ENCODE data around the gene HOXA5.

HOXA5 gene

GRCh38 chr7:27137640-27138315, 5.7 kb downstream of the HOXA5 start:
- no peak for DNase-seq (ENCODE audit: low read depth in 4 of 4, low spot score in 1 of 4)

GRCh38 chr7:27134392-27134791, 9.1 kb downstream of the HOXA5 start:
- no peak for DNase-seq (ENCODE audit: low read depth in 4 of 4, low spot score in 1 of 4)

- DNase-seq (ENCODE audit: low read depth in 4 of 4, low spot score in 1 of 4), result no peak
Measured at GRCh38 chr7:27133409-27134231, 9.9 kb downstream of the HOXA5 start.

GRCh38 chr7:27132978-27133377, 10.5 kb downstream of the HOXA5 start:
- DNase-seq (ENCODE audit: low read depth in 4 of 4, low spot score in 1 of 4), result no peak

GRCh38 chr7:27132214-27132613, 11.3 kb downstream of the HOXA5 start:
- no peak for DNase-seq (ENCODE audit: low read depth in 4 of 4, low spot score in 1 of 4)

- no peak for DNase-seq (ENCODE audit: low read depth in 4 of 4, low spot score in 1 of 4)
Measured at GRCh38 chr7:27131390-27131819, 12.1 kb downstream of the HOXA5 start.

- DNase-seq (ENCODE audit: low read depth in 4 of 4, low spot score in 1 of 4), result peak; percentile 50 to 56 (median 54)
Measured at GRCh38 chr7:27130540-27131389, 12.7 kb downstream of the HOXA5 start, which contains the start of gene HOXA4. Gene HOXA4, minus strand, starts transcription at chr7:27130757. Its CDS starts 24 bp downstream, at chr7:27130733.

GRCh38 chr7:27129729-27130539, 13.5 kb downstream of the HOXA5 start:
- DNase-seq (ENCODE audit: low read depth in 4 of 4, low spot score in 1 of 4), result no peak

GRCh38 chr7:27128776-27129728, 14.4 kb downstream of the HOXA5 start:
- DNase-seq (ENCODE audit: low read depth in 4 of 4, low spot score in 1 of 4), result no peak

GRCh38 chr7:27128034-27128433, 15.4 kb downstream of the HOXA5 start:
- DNase-seq (ENCODE audit: low read depth in 4 of 4, low spot score in 1 of 4), result no peak

GRCh38 chr7:27126596-27127327, 16.7 kb downstream of the HOXA5 start:
- no peak for DNase-seq (ENCODE audit: low read depth in 4 of 4, low spot score in 1 of 4)

GRCh38 chr7:27125986-27126394, 17.5 kb downstream of the HOXA5 start:
- no peak for DNase-seq (ENCODE audit: low read depth in 4 of 4, low spot score in 1 of 4)

- DNase-seq (ENCODE audit: low read depth in 4 of 4, low spot score in 1 of 4), result no peak
Measured at GRCh38 chr7:27124902-27125689, 18.4 kb downstream of the HOXA5 start.

- DNase-seq (ENCODE audit: low read depth in 4 of 4, low spot score in 1 of 4), result no peak
Measured at GRCh38 chr7:27124096-27124901, 19.2 kb downstream of the HOXA5 start.

GRCh38 chr7:27123477-27124053, 19.9 kb downstream of the HOXA5 start:
- DNase-seq (ENCODE audit: low read depth in 4 of 4, low spot score in 1 of 4), result no peak

GRCh38 chr7:27123007-27123476, 20.4 kb downstream of the HOXA5 start:
- no peak for DNase-seq (ENCODE audit: low read depth in 4 of 4, low spot score in 1 of 4)

Data from stimulated activated CD4-positive, alpha-beta T cell treated with anti-CD3 and anti-CD28 coated beads, Interleukin-1b, Interleukin-23, amount 100 ng/mL, for 24 hours (primary cell).